Right lobe of liver (tissue), 4 donors: Measurements from ENCODE around the gene CDK2.

Experiments used
- CTCF ChIP-seq, 4 donors: fragments of 200-600 bp in 3 of 4; fragments of 450-650 bp in 1 of 4; IDR thresholded peaks; one replicate each; pipeline versions ENCODE4 v1.5.1 to v1.8.0; 2016 to 2022; ENCODE audit warnings: antibody characterized with exemption in 4 of 4, mild to moderate bottlenecking in 2 of 4
- POLR2A ChIP-seq: fragments of 450-650 bp; IDR thresholded peaks from one replicate; pipeline ENCODE4 v1.6.1; 2017; ENCODE audit warnings: antibody characterized with exemption, mild to moderate bottlenecking
- donor health status: DM: no; HTN: no; CAD: no.
- donor health status: DM: no; HTN: no; CAD: no.
- donor health status: DM: no; HTN: yes; CAD: no.

DNA sequence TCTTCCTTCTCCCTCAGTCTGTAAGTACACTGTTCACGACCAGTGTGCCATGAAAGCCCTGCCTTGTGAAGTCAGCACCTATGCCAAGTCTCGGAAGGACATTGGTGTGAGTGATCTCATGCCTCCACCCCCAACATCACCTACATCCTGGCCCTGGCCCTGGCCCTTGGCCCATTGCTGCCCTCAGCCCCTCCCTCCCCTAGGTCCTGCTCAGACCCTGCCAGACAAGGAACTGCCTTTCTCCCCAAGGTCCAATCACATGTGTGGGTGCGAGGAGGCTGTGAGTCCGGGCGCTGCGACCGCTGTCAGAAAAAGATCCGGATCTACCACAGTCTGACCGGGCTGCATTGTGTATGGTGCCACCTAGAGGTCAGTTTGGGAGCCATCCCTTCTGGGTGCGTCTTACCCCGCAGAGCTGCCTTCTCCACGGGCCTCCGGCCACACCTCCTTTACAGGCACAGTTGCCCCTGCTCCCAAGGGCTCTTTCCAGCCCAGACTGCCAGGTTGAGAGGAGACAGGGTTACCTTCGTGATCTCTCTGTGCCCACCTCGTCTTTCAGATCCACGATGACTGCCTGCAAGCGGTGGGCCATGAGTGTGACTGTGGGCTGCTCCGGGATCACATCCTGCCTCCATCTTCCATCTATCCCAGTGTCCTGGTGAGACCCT, 26.4 kb upstream of the CDK2 start:
- TF ChIP-seq CTCF (IDR thresholded peaks at IDR 0.05) (peak; percentile 83 to 96 (median 94)), POLR2A (no peak)
